Urothelium cell line (cell line): ENCODE data around the gene NDEL1.

Experiments
- DNase-seq: peaks from one replicate; pipeline ENCODE4 v3.0.0; 2011; ENCODE audit warnings: low spot score, mixed read lengths
- FAIRE-seq: peaks from 2 replicates; lab custom pipeline; 2011; peaks lifted over from hg19 to GRCh38; lab: Jason Lieb, UNC

Gene NDEL1

DNA sequence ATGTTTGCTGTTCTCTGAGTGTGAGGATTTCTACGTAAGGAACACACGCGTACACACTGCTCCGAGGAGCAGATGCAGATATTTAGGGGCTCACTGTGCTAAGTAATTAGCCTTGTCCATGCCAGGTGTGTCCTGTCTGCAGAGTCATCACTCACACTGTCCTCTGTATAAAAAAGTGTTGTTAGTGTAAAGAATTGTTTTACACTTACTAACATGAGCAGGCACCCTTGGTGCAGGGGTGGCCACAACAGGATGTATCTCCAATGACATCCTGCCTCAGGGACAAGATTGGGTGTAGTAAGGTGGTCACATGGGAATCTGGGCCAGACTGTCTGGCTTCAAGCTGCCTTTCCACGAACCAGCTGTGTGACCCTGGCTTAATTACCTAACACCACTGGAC is 63.9 kb downstream of the NDEL1 start:
- DNase-seq (no peak), FAIRE-seq (no peak)

- FAIRE-seq: no peak
- no peak for DNase-seq
These were observed 64.9 kb downstream of the NDEL1 start for GRCh38 chr17:8500609-8501008.

GRCh38 chr17:8502126-8502525 is 66.4 kb downstream of the NDEL1 start:
- FAIRE-seq (no peak), DNase-seq (no peak)

DNA sequence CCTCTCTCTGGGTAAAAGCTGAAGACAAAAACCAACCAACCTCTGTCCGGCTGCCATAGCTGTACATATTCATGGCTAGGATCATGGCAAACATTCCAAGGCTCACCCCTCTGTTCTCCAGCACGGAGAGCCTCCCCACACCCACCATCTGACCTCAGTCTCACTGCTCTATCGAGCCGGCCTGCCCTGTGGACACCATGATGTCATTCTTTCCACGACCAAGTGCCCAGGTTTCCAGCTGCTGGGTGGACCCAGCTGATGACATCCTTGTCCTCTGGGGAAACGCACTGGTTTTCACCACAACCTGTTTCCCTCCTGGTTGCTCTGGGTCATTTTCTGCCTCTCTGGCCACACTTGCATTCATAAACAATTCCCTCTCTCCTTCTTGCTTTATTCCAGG is 67.7 kb downstream of the NDEL1 start:
- no peak for FAIRE-seq
- no peak for DNase-seq

DNA sequence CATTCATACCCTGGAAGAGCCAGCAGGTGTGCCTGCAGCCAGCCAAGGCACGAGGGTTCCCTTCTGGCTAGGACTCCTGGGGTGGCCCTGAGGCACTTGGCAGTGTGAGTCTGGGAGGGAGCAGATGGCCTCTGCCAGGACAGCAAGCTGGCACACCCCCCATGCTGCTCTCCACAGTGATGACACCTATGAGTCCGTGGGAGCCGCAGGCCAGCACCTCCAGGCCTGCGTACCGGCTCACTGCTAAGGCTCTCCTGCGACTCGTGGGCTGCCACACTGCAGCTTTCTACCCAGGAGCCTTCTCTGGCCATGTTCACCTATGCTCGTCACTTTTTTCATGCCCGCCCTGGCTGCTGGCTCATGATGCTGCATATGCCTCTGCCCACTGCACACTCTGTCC is 68.1 kb downstream of the NDEL1 start:
- no peak for FAIRE-seq
- DNase-seq: no peak

DNA sequence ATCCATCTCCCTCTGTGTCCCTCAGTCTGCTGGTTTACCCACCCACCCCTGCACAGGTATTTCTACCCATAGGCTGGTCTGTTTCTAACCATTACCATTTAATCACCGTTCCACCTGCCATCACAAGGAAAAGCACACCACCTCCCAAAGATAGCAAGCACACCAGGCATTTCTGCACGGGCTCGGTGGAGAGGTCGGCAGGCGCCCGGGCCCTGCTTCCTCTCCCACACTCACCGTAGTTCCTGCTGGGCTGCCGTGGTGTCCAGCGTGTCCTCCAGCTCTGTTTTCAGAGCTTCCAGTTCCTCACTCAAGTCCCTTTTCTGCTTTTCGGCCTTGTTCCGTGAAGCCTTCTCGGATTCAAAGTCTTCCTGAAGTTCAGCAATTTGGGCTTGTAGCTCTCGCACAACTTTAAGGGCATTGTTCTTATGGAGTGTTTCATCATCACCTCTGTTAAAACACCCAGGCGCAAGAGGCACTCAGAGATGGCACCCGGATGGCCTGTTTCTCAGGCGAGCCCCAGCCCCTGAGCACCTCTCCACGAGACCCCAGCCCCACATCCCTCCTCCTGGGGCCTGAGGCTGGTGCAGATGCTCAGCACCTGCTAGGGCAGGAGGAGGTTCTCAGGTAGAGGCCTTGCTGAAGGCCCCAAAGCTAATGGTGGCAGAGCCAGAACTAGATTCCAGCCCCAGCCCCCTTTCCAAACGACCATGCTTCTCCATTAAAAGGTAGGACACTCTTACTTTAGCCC is 69.0 kb downstream of the NDEL1 start:
- DNase-seq (no peak), FAIRE-seq (no peak)

DNA sequence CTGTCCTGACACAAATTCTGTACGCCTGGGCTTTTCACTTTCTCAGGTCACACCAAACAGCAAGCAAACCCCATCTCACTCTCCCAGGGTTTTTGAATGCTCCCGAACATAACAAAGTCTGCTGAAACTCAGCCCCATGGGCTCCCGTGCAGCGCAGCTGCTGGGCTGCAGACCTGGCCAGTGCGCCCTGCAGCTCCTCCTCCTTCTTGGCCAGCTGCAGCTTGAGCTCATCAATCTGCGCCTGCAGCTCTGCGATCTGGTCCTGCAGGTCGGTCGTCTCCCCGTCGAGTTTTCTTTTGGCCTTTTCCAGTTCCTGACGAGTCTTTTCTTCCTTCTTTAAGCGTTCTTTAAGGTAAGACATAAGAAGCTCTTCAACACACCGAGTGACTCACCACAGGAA is 70.5 kb downstream of the NDEL1 start:
- no peak for DNase-seq

GRCh38 chr17:8514801-8515200 is 79.1 kb downstream of the NDEL1 start:
- no peak for DNase-seq
- no peak for FAIRE-seq

More for the DNA sequence above, 70.5 kb downstream of the NDEL1 start:
- FAIRE-seq: no peak
